Activated CD4-positive, alpha-beta T cell treated with anti-CD3 and anti-CD28 coated beads for 4 hours (primary cell): Measurements from ENCODE around the gene UFSP2.

ENCODE experiments used
- DNase-seq, 2 donors: peaks; one replicate each; pipeline ENCODE4 v3.0.0-alpha.2; 2020

Gene UFSP2

GRCh38 chr4:185424905-185425646 is 688 bp downstream of the UFSP2 start:
- peak in 1 of 2 donors; percentile 6 for DNase-seq

GRCh38 chr4:185421366-185422124 is 4.2 kb downstream of the UFSP2 start:
- no peak for DNase-seq

- no peak for DNase-seq
Observed at GRCh38 chr4:185416955-185417354, 8.8 kb downstream of the UFSP2 start.

GRCh38 chr4:185412412-185412811 is 13.4 kb downstream of the UFSP2 start:
- no peak for DNase-seq

- DNase-seq: no peak
Observed at GRCh38 chr4:185411849-185412248, 13.9 kb downstream of the UFSP2 start.

- no peak for DNase-seq
Observed at GRCh38 chr4:185408432-185408831, 17.3 kb downstream of the UFSP2 start.

GRCh38 chr4:185405296-185405999 is 20.3 kb downstream of the UFSP2 start:
- DNase-seq: no peak

- no peak for DNase-seq
Observed at GRCh38 chr4:185404031-185404430, 21.7 kb downstream of the UFSP2 start.

- DNase-seq: no peak
Observed at GRCh38 chr4:185399466-185399865, 26.3 kb downstream of the UFSP2 start.

- no peak for DNase-seq
Observed at GRCh38 chr4:185398618-185399017, 27.1 kb downstream of the UFSP2 start.

- no peak for DNase-seq
Observed at GRCh38 chr4:185396724-185397385, 28.9 kb downstream of the UFSP2 start, which contains the start of gene ANKRD37. TSS of gene ANKRD37 (plus strand) at chr4:185396841. CDS start at chr4:185396924, 83 bp downstream.

- peak; percentile 94 to 96 for DNase-seq
Observed at GRCh38 chr4:185395956-185396723, 29.6 kb downstream of the UFSP2 start.

GRCh38 chr4:185395238-185395955 is 30.4 kb downstream of the UFSP2 start, which contains the start of gene LRP2BP:
TSS of gene LRP2BP (minus strand) at chr4:185395924. CDS start at chr4:185378186, 17,738 bp downstream.
- no peak for DNase-seq

GRCh38 chr4:185394568-185395237 is 31.1 kb downstream of the UFSP2 start:
- peak in 1 of 2 donors; percentile 12 for DNase-seq

GRCh38 chr4:185392156-185392555 is 33.6 kb downstream of the UFSP2 start:
- DNase-seq: no peak

GRCh38 chr4:185390941-185391340 is 34.8 kb downstream of the UFSP2 start:
- no peak for DNase-seq

GRCh38 chr4:185387957-185388356 is 37.8 kb downstream of the UFSP2 start:
- no peak for DNase-seq

- no peak for DNase-seq
Observed at GRCh38 chr4:185384930-185385331, 40.8 kb downstream of the UFSP2 start.

- DNase-seq: no peak
Observed at GRCh38 chr4:185384061-185384460, 41.7 kb downstream of the UFSP2 start.

GRCh38 chr4:185383451-185383850 is 42.3 kb downstream of the UFSP2 start:
- DNase-seq: no peak

- no peak for DNase-seq
Observed at GRCh38 chr4:185382754-185383153, 43.0 kb downstream of the UFSP2 start.
